ENCODE measurements around the gene IDI1.

DNA sequence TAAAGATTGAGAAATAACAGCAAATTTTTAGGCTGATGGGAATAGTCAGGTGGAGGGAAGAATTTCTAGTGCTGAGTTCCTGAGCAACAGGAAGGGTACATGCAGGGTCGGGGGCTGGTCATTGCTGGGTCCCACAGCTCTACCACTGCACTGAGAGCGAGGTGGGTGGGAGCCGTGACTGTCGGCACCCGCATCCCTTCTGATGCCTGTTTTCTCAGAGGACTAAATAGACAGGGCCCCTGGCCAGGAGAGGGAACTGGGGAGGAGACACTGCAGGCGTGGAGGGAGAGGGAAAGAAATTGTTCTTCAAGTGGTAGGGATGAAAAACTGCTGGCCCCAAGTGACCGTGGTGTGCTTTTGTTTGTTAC is 53.4 kb downstream of the IDI1 start:
- no peak for TF ChIP-seq POLR2A (IDR thresholded peaks at IDR 0.05)
- TF ChIP-seq, protein P1, sequence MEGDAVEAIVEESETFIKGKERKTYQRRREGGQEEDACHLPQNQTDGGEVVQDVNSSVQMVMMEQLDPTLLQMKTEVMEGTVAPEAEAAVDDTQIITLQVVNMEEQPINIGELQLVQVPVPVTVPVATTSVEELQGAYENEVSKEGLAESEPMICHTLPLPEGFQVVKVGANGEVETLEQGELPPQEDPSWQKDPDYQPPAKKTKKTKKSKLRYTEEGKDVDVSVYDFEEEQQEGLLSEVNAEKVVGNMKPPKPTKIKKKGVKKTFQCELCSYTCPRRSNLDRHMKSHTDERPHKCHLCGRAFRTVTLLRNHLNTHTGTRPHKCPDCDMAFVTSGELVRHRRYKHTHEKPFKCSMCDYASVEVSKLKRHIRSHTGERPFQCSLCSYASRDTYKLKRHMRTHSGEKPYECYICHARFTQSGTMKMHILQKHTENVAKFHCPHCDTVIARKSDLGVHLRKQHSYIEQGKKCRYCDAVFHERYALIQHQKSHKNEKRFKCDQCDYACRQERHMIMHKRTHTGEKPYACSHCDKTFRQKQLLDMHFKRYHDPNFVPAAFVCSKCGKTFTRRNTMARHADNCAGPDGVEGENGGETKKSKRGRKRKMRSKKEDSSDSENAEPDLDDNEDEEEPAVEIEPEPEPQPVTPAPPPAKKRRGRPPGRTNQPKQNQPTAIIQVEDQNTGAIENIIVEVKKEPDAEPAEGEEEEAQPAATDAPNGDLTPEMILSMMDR (IDR thresholded peaks at IDR 0.05): no peak
